ENCODE data around the gene CDCA7L. TPM values are rescaled to one million over a fixed set of nuclear protein-coding genes. Genes with fewer than 3 reads are reported as not detected.
A peak's percentile ranks its signal among the peaks of the same experiment; 100 is the strongest.
"Not testable (repeated sequence)": the region's sequence is repeated elsewhere in the genome, so short reads cannot be mapped to it uniquely, and the experiment has no call there.

The CDCA7L gene
- total RNA-seq, 1 experiment from 2014 or later, result 94.0 TPM

GRCh38 chr7:21948364-21948763 is 2.7 kb upstream of the CDCA7L start:
- Histone ChIP-seq H3K4me3 (no peak overlapping the region), H3K9me3 (no peaks in the 10 kb centered on the region), H3K36me3 (peaks cover 4% of the 10 kb centered on the region), H3K27me3 (no peaks in the 10 kb centered on the region; the same call in 1 of the 2 replicates)
- no peak for DNase-seq

GRCh38 chr7:21947946-21948345 is 2.2 kb upstream of the CDCA7L start:
- Histone ChIP-seq H3K9me3 (no peaks in the 10 kb centered on the region), H3K27me3 (no peaks in the 10 kb centered on the region; the same call in 1 of the 2 replicates), H3K4me3 (no peak overlapping the region), H3K36me3 (peaks cover 8% of the 10 kb centered on the region)
- DNase-seq, result no peak

- Histone ChIP-seq H3K36me3 (peaks cover 11% of the 10 kb centered on the region), H3K27me3 (no peaks in the 10 kb centered on the region; the same call in 1 of the 2 replicates), H3K4me3 (no peak overlapping the region), H3K9me3 (no peaks in the 10 kb centered on the region)
- DNase-seq, result no peak
These were observed 1.4 kb upstream of the CDCA7L start for GRCh38 chr7:21947056-21947455.

- DNase-seq, result no peak
- peaks cover 11% of the 10 kb centered on the region for H3K36me3 ChIP-seq
- H3K27me3 ChIP-seq, result no peaks in the 10 kb centered on the region; the same call in 1 of the 2 replicates
- peak overlapping the region; percentile 92 for H3K4me3 ChIP-seq
- H3K9me3 ChIP-seq, result no peaks in the 10 kb centered on the region
These were observed 567 bp upstream of the CDCA7L start for GRCh38 chr7:21946222-21946709.

- no peaks in the 10 kb centered on the region for H3K27me3 ChIP-seq
- no peaks in the 10 kb centered on the region for H3K9me3 ChIP-seq
- peaks cover 11% of the 10 kb centered on the region for H3K36me3 ChIP-seq
- peak overlapping the region; percentile 92 for H3K4me3 ChIP-seq
- peak; percentile 23 for DNase-seq
These were observed 864 bp downstream of the CDCA7L start for GRCh38 chr7:21944616-21945453.

GRCh38 chr7:21943436-21943835 is 2.3 kb downstream of the CDCA7L start:
- no peaks in the 10 kb centered on the region for H3K27me3 ChIP-seq
- H3K36me3 ChIP-seq, result peaks cover 21% of the 10 kb centered on the region
- peak overlapping the region; percentile 92 for H3K4me3 ChIP-seq
- no peaks in the 10 kb centered on the region for H3K9me3 ChIP-seq
- no peak for DNase-seq

- no peak overlapping the region for H3K4me3 ChIP-seq
- peaks cover under 1% of the 10 kb centered on the region; the same call in 1 of the 2 replicates for H3K9me3 ChIP-seq
- H3K27me3 ChIP-seq, result no peaks in the 10 kb centered on the region
- H3K36me3 ChIP-seq, result peaks cover 23% of the 10 kb centered on the region
- no peak for DNase-seq
These were observed 2.7 kb downstream of the CDCA7L start for GRCh38 chr7:21942955-21943354.

GRCh38 chr7:21941611-21942141 is 4.0 kb downstream of the CDCA7L start:
- Histone ChIP-seq H3K9me3 (peaks cover 11% of the 10 kb centered on the region), H3K4me3 (no peak overlapping the region), H3K36me3 (peaks cover 36% of the 10 kb centered on the region), H3K27me3 (no peaks in the 10 kb centered on the region)
- DNase-seq, result peak; percentile 41

GRCh38 chr7:21939858-21940372 is 5.8 kb downstream of the CDCA7L start:
- Histone ChIP-seq H3K4me3 (no peak overlapping the region), H3K36me3 (peaks cover 42% of the 10 kb centered on the region), H3K27me3 (no peaks in the 10 kb centered on the region), H3K9me3 (peaks cover 22% of the 10 kb centered on the region)
- no peak for DNase-seq

- H3K4me3 ChIP-seq, result no peak overlapping the region
- no peak for DNase-seq
- peaks cover 48% of the 10 kb centered on the region for H3K36me3 ChIP-seq
- no peaks in the 10 kb centered on the region for H3K27me3 ChIP-seq
- H3K9me3 ChIP-seq, result peaks cover 26% of the 10 kb centered on the region
These were observed 6.4 kb downstream of the CDCA7L start for GRCh38 chr7:21939136-21939857.

GRCh38 chr7:21938463-21938862 is 7.2 kb downstream of the CDCA7L start:
- H3K4me3 ChIP-seq, result no peak overlapping the region
- no peaks in the 10 kb centered on the region for H3K27me3 ChIP-seq
- DNase-seq, result peak; percentile 27
- H3K9me3 ChIP-seq, result peaks cover 26% of the 10 kb centered on the region
- H3K36me3 ChIP-seq, result peaks cover 50% of the 10 kb centered on the region

- H3K36me3 ChIP-seq, result peaks cover 53% of the 10 kb centered on the region
- peaks cover 35% of the 10 kb centered on the region for H3K9me3 ChIP-seq
- no peak overlapping the region for H3K4me3 ChIP-seq
- H3K27me3 ChIP-seq, result no peaks in the 10 kb centered on the region
- no peak for DNase-seq
These were observed 10.9 kb downstream of the CDCA7L start for GRCh38 chr7:21934808-21935207.

- H3K27me3 ChIP-seq, H3K4me3 ChIP-seq, DNase-seq: not testable (repeated sequence)
- Histone ChIP-seq H3K9me3 (peaks cover 37% of the 10 kb centered on the region), H3K36me3 (peaks cover 43% of the 10 kb centered on the region)
These were observed 12.4 kb downstream of the CDCA7L start for GRCh38 chr7:21933293-21933692.

- Histone ChIP-seq H3K4me3 (no peak overlapping the region), H3K9me3 (peaks cover 6% of the 10 kb centered on the region), H3K27me3 (no peaks in the 10 kb centered on the region), H3K36me3 (peaks cover 7% of the 10 kb centered on the region)
- DNase-seq, result no peak
These were observed 18.0 kb downstream of the CDCA7L start for GRCh38 chr7:21927693-21928092.

GRCh38 chr7:21926448-21926847 is 19.3 kb downstream of the CDCA7L start:
- no peaks in the 10 kb centered on the region for H3K27me3 ChIP-seq
- DNase-seq, result no peak
- peaks cover 6% of the 10 kb centered on the region for H3K9me3 ChIP-seq
- peaks cover 7% of the 10 kb centered on the region for H3K36me3 ChIP-seq
- H3K4me3 ChIP-seq, result no peak overlapping the region

- Histone ChIP-seq H3K36me3 (no peaks in the 10 kb centered on the region; the same call in none of the 2 replicates), H3K9me3 (no peaks in the 10 kb centered on the region), H3K27me3 (no peaks in the 10 kb centered on the region), H3K4me3 (no peak overlapping the region)
- DNase-seq, result no peak
These were observed 22.0 kb downstream of the CDCA7L start for GRCh38 chr7:21923658-21924057.

GRCh38 chr7:21922605-21923004 is 23.1 kb downstream of the CDCA7L start:
- H3K9me3 ChIP-seq, result no peaks in the 10 kb centered on the region
- DNase-seq, result no peak
- no peaks in the 10 kb centered on the region; the same call in none of the 2 replicates for H3K36me3 ChIP-seq
- H3K4me3 ChIP-seq, result no peak overlapping the region
- H3K27me3 ChIP-seq, result no peaks in the 10 kb centered on the region
